K562 treated with DMSO at 1 percent for 12 hours (cell line): ENCODE data around the gene CGGBP1. TPM values are rescaled to one million over a fixed set of nuclear protein-coding genes. Genes with fewer than 3 reads are reported as not detected.

Experiments used
- total RNA-seq: library from RNA; unstranded; fragments of 300-600 nt; gene quantifications from 2 replicates; pipeline ENCODE4 v1.2.3, GENCODE V29; 2022; ENCODE audit not compliant: insufficient read depth

CGGBP1 gene
- total RNA-seq: 15.4 and 63.2 TPM in 2 replicates

GRCh38 chr3:88058581-88059379 is at the start of gene CGGBP1, which contains the start of gene ZNF654:
TSS of gene CGGBP1 (minus strand) at chr3:88059005. CDS start at chr3:88055976, 3,029 bp downstream.
TSS of gene ZNF654 (plus strand) at chr3:88059255. CDS start at chr3:88059320, 65 bp downstream.

Other genes with a start within 250 kb of the CGGBP1 start
- gene ZNF654, start 250 bp upstream of the CGGBP1 start, total RNA-seq: 1.4 and 6.3 TPM in 2 replicates
- gene C3orf38, start 91.0 kb upstream of the CGGBP1 start, total RNA-seq: 5.3 and 6.4 TPM in 2 replicates